GM10266 (cell line): ENCODE measurements around the gene CDC20.
A peak's percentile ranks its signal among the peaks of the same experiment; 100 is the strongest.

Source experiments
- DNase-seq: peaks from one replicate; pipeline ENCODE4 v3.0.0; 2012; ENCODE audit errors: extremely low spot score
- TF ChIP-seq, protein P1 (sequence below): IDR thresholded peaks from 2 replicates; pipeline ENCODE4 v1.5.1; 2012; ENCODE audit warnings: mild to moderate bottlenecking, low read depth; ENCODE audit not compliant: control insufficient read depth, insufficient read depth; ENCODE audit errors: missing control alignments

Gene CDC20

DNA sequence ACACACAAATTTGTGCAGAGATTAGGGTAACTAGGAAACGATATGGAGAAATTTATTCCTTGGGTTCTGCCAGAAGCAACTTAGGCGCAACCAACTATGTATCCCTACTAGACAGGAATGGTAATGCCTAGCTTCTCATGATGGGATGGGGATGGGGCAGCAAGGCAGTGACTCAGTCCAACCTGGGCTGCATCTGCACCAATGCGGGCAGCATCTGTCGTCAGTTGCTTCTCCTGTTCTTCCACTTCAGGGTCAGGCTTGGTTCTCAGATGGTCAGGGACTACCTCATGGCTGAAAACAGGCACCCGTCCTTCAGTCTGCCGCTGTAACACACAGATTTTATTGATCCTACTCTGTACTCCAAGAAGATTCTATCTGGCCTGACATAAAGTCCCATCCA, 27.9 kb downstream of the CDC20 start:
- TF ChIP-seq, protein P1, sequence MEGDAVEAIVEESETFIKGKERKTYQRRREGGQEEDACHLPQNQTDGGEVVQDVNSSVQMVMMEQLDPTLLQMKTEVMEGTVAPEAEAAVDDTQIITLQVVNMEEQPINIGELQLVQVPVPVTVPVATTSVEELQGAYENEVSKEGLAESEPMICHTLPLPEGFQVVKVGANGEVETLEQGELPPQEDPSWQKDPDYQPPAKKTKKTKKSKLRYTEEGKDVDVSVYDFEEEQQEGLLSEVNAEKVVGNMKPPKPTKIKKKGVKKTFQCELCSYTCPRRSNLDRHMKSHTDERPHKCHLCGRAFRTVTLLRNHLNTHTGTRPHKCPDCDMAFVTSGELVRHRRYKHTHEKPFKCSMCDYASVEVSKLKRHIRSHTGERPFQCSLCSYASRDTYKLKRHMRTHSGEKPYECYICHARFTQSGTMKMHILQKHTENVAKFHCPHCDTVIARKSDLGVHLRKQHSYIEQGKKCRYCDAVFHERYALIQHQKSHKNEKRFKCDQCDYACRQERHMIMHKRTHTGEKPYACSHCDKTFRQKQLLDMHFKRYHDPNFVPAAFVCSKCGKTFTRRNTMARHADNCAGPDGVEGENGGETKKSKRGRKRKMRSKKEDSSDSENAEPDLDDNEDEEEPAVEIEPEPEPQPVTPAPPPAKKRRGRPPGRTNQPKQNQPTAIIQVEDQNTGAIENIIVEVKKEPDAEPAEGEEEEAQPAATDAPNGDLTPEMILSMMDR: no peak
- DNase-seq: no peak

DNA sequence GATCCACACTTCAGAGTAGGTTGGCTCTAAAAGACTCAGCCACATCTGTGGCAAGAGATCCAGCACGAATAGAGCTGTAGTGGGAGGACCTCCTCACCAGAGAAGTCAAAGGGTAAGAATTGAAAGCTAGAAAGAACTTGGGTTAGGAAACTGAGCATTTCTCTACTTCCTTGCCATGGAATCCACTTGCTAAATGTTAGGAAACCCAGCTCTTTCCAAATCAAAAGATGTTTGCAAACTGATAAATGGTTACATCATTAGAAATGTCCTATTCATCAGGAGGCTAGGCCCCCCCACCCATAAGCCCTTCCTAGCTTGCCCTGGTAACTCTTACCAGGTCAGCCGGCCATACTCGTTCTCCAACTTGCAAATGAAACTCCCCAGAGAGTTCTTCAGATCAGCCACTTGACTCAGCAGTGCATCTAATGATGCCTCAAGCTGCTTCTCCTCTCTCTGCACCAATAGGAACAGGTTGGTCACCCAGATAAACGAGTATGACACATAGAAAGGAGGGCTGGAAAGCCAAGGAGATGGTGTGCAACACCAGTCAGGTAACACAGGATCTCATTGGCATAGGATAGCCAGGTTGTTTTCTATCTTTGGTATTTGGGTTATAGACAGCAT, 29.3 kb downstream of the CDC20 start:
- no peak for DNase-seq
- TF ChIP-seq, protein P1: no peak

DNA sequence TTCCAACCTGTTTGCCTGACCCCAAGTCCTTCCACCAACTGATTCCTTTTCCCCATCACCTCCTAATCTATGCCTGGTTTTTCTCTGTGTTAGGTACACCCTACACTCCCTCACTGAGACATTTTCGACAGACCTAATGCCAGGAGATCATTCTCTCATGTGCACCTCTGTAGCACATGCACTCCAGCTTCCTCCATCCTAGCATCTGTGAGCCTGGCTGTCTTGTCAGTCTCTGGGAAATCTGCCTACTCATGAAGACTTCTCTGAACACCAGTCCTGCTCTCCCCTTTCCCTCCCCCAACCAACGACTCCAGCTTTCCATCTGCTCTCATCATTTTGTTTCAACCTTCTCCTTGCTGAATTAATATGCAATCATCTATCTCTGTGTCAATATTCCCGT, 29.8 kb downstream of the CDC20 start:
- no peak for DNase-seq
- TF ChIP-seq, protein P1: no peak

DNA sequence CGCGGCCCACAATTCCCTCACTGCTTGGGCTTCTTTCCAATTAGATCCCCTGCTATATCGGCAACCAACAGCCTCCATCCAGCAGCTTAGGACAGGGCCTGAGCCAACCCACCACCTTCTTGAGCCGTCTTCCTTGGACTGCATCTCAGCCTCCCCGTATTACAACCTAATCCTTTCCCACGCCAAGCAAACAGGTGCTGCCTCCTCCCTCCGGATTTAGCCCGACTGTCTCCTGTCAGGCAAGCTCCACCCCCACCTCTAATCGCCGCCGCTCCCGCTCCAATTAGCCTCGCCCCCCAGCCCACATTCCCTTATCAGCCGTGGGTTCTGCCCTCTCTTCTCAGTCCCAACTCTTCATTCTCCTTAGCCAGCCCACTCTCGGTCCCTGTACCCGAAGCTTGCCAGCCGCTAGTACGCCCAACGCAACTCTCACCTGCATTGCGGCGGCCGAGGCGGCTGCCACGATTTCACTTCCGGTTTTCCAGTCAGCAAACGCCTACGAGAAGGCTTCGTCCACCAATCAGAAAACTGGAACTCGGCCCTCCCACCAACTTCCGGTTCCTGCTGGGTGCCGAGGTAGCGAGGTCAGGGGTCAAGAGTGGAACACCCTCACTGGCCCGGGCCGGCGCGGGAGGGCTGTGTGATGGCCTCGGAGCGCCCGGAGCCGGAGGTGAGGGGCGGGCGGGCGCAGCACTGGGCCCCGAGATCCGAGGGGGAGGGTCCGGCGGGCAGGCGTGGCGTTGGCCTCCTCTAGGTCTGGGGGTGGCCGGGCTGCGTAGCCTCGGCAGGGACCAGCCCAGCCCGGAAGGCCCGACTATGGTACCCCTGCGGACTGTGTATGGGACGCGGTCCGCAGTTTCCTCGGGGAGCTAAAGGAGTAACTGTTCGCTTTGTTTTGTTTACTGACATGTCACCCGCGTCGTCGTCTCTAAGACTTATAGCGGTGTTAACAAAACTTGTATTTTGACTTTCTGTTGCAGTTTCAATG, 30.8 kb downstream of the CDC20 start, which contains the start of the genes MED8 and SZT2:
TSS of gene MED8 (minus strand) at position 475 of the 988 bp plus-strand sequence. CDS start at position 439, 36 bp downstream.
TSS of gene SZT2 (plus strand) at position 574 of the 988 bp plus-strand sequence. CDS start at position 644, 70 bp downstream.
- peak; percentile 95 for DNase-seq

DNA sequence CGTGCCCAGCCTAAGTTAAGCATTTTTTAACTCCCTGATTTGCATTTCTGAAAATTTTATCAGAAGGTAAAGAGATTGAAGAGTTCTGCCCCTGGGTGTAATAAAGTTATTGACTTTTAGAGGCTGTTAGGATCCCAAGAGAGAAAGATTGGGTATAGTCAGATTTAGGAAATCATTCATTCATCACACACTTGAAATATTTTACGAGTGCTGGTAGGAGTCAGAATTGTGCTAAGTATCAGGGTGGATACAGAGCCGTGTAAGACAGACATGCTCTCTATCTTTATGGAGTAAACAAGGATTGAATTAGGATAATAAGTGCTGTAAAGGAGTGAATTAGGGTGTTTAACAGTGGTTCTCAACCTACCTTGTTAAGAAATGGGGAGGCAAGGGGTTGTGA, 33.9 kb downstream of the CDC20 start:
- TF ChIP-seq, protein P1: no peak
- DNase-seq: no peak

More for the DNA sequence above, 30.8 kb downstream of the CDC20 start, which contains the start of the genes MED8 and SZT2:
- TF ChIP-seq, protein P1: no peak

DNA sequence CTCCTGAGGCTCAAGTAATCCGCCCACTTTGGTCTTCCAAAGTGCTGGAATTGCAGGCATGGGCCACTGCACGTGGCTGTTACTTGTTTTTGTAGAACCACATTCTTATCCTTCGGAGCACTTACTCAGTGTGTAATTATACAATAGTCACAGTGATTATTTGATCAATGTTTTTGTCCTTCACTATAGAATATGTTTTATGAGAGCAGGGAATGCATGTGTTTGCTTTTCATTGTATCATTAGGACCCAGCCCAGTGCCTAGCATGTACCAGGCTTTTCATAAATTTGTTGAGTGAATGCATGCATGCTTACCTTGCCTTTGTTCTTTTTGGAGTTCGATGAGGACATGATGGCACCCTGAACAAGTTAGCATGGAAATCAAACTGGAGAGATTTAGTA, 36.7 kb downstream of the CDC20 start:
- no peak for DNase-seq
- TF ChIP-seq, protein P1: no peak
